GM10847 (cell line): ENCODE measurements around the gene DUOX2.

Source experiments
- POLR2A ChIP-seq: IDR thresholded peaks from 2 replicates; pipeline ENCODE4 v1.6.1; 2011; ENCODE audit not compliant: insufficient read length; ENCODE audit errors: extremely low read depth

Gene DUOX2

DNA sequence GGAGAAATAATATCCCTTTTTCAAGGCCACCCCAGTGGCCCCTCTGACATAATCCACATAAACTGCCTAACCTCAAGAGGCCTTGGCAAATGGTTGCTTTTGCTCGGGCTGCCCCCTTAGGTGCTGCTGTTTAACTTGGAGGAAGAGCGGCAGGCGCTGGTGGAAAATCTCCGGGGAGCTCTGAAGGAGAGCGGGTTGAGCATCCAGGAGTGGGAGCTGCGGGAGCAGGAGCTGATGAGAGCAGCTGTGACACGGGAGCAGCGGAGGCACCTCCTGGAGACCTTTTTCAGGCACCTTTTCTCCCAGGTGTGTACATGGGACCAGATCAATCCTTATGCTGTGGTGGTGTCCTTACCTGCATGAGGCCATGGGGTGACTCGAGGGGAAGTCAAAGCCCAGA lies 30.8 kb upstream of the DUOX2 start:
- no peak for TF ChIP-seq POLR2A

DNA sequence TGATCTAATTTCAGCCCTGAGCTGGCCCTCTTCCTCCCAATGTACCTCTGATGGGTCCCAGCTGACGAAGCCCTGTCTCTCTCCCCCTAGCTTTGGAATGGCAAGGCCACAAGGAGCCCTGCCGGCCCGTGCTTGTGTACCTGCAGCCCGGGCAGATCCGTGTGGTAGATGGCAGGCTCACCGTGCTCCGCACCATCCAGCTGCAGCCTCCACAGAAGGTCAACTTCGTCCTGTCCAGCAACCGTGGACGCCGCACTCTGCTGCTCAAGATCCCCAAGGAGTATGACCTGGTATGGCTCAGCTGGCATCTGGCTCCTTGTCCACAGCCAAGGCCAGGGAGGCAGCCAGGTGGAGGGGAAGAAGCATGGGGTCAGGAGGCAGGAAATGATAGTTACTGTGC lies 30.0 kb upstream of the DUOX2 start:
- no peak for TF ChIP-seq POLR2A

DNA sequence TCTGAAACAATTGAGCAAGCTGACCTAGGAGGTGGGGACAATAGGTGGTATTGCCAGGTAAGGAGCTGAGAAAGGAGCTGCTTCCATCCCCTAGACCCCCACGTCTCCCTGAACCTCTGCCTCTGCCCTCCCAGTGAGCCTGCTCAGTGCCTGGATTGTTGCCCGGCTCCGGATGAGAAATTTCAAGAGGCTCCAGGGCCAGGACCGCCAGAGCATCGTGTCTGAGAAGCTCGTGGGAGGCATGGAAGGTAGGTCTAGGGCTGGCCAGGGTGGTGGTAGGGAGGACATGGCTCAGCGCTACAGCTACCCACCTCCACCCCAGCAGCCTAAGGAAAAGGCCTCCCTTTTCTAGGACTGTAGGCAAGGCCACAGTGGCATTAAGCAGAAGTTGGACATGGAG lies 29.1 kb upstream of the DUOX2 start:
- TF ChIP-seq POLR2A, result no peak

DNA sequence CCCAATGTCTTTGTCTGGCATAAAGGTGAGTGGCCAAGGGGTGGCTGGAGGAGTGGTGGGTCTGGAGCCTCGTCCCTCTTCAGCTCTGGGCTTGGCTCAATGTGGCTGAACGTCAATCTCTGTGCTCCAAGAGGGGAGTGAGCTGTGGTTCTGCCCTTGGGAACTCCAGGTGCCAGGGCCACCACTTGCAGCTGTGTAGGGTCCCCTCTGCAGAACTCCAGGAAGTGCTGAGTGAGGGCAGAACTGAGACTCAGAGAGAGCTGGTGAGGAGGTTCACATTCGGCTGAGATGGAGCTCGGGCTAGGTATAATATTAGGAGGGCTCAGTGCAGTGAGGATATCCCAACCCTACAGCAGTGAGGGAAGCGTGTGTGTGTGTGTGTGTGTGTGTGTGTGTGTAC lies 27.4 kb upstream of the DUOX2 start:
- no peak for TF ChIP-seq POLR2A

DNA sequence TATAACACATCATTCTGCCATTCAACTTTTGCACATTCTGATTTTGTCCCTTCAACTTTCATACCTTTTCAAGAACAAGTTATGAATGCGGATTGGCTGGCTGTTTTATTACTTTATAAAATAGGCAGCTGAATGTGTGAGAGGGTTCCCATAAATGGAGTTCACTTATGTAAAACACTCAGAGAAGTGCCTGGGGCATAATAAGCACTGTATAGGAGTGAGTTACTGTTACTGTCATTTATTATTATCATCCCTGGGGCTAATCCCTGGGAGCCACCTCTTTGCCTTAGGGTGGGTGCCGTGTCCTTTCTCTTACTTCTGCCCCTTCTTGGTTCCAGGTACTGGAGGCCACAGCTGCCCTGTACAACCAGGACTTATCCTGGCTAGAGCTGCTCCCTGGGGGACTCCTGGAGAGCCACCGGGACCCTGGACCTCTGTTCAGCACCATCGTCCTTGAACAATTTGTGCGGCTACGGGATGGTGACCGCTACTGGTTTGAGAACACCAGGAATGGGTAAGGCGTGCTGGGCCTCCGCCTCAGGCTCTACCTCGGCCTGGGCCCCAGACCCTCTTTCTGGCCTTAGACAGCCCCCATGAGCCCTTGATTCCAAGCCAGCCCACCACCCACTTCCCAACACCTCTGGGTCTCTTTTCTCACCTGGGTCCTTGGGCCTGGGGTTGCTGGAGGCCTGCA lies 26.7 kb upstream of the DUOX2 start:
- TF ChIP-seq POLR2A, result no peak

DNA sequence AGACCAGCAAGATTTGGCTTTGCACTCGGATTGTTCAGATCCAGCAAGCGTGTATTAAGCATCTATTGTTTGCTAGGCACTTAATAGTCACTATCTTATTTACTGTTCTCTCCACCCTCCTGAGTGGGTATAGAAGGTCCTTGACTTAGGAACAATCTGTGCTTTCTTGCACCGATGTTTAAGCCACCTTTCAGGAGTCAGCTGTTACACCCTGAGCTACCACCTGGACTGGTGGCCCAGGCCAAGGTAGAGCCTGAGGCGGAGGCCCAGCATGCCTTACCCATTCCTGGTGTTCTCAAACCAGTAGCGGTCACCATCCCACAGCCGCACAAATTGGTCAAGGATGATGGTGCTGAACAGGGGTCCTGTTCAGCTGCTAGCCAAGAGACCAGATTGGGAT lies 25.8 kb upstream of the DUOX2 start:
- TF ChIP-seq POLR2A, result no peak

DNA sequence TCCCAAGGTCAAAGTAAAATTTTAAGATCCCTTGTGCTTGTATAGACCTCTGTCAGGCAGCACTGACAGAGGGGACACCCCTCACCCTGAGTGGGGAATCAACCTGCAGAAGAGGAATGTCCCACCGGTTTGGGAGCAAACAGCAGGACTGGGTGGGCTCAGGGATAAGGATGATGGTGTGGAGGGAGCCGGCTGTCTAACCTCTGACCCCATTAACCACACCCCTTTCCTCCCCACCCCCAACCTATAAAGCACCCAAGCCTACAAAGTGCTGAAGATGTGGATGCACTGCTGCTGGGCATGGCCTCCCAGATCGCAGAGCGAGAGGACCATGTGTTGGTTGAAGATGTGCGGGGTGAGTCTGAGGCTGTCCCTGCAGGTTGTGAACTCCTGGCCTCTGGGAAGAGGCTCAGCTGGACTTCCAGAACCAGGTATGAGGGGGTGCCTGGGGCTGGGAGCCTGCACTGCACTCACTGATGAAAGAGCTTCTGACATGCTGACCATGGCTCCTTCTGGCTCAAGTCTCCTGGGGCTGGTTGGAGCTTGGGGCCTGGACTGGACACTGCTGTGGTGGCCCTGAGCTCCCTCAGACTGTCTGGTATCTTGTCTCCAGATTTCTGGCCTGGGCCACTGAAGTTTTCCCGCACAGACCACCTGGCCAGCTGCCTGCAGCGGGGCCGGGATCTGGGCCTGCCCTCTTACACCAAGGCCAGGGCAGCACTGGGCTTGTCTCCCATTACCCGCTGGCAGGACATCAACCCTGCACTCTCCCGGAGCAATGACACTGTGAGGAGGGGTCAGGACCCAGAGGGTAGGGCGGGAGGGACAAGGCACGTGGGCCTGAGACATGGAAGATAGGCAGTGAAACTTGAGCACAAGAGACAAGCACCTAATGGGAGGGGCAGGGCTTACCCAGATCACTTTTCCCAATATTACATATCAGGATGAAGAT lies 25.1 kb upstream of the DUOX2 start:
- TF ChIP-seq POLR2A, result no peak

DNA sequence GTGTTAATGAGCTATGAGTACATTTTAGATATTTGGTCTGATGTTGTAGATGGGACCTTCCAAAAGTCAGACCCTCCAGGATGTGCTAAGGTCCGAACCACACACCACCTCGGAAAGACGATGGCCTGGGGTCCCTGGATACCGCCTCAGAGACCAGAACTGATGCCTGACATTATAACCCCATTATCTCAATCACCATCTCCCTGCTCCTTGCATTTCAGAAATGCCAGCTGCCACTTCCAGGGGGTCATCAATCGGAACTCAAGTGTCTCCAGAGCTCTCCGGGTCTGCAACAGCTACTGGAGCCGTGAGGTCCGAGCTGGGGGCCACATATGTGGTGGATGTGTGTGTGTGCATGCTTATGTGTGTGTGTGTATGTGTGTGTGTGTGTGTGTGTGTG lies 23.7 kb upstream of the DUOX2 start:
- no peak for TF ChIP-seq POLR2A

DNA sequence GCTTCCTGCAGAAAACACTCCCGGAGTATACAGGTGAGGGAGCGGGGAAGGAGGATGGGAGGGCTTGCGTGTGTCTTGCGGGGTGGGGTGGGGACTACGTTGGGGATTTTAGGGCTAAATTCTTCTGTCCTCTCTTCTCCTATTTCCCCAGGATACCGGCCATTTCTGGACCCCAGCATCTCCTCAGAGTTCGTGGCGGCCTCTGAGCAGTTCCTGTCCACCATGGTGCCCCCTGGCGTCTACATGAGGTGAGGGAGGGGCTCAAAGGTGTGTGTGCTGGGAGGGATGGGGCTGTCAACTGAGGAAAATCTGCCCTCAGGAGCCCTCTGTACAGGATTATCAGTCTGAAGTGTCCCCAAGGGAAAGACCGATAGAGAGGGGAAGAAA lies 22.4 kb upstream of the DUOX2 start:
- no peak for TF ChIP-seq POLR2A

DNA sequence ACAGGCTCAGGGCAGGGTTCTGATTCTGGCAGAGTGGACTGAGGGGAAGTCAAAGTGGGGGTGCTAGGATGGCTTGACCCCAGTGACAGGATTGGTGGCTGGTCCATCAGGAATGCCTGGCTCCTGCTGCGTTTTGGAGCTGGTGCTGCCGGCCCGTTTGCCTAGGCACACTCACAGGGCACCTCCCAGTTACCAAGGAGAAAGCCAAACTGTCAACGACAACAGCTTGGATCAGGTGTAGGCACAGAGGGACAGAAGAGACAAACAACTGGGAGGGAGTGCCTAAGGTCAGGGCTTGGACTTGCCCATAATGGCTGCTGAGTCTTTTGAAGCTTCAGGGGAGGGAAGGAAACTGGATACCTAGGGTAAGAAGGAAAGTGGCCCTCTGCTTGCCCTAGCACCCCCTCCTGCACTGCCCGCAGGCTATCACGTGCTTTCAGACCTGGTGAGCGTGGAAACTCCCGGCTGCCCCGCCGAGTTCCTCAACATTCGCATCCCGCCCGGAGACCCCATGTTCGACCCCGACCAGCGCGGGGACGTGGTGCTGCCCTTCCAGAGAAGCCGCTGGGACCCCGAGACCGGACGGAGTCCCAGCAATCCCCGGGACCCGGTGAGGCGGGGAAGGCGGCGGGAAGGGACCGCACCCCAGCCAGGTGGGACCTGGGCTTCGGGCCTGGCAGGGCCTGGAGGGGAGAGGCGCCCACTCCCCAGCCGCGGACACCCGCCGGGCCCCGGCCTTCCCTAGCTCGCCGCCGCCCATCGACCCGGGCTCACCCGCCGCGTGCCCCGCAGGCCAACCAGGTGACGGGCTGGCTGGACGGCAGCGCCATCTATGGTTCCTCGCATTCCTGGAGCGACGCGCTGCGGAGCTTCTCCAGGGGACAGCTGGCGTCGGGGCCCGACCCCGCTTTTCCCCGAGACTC lies 21.0 kb upstream of the DUOX2 start:
- TF ChIP-seq POLR2A, result no peak

DNA sequence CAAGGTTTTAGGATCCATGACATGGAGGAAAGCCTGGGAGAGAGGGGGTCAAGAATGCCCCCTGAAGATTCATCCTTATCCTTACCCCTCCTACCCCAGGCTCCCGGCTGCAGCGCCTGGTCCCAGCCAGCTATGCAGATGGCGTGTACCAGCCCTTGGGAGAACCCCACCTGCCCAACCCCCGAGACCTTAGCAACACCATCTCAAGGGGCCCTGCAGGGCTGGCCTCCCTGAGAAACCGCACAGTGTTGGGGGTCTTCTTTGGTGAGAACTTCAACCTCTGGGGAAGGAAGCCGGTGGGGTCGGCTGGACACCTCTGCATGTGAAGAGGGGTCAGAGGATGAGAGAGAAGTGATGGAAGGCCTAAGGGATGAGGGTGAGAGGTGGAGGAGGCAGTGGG lies 20.1 kb upstream of the DUOX2 start:
- TF ChIP-seq POLR2A, result no peak

DNA sequence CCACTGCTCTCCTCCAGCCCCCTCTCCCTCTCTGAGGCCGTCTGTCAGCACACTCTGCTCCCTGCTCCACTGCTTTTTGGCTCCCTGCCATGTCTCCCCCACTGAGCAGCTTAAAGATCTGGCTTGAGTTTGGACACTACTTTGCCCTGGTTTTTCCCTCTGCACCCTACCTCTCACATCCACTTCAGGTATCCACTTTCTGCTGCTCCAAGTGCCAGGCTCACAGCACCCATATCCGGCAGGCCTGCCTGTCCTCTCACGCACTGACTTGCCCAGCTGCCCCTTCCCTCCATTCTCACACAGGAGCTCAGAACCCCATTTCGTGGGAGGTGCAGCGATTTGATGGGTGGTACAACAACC lies 19.6 kb upstream of the DUOX2 start:
- no peak for TF ChIP-seq POLR2A

DNA sequence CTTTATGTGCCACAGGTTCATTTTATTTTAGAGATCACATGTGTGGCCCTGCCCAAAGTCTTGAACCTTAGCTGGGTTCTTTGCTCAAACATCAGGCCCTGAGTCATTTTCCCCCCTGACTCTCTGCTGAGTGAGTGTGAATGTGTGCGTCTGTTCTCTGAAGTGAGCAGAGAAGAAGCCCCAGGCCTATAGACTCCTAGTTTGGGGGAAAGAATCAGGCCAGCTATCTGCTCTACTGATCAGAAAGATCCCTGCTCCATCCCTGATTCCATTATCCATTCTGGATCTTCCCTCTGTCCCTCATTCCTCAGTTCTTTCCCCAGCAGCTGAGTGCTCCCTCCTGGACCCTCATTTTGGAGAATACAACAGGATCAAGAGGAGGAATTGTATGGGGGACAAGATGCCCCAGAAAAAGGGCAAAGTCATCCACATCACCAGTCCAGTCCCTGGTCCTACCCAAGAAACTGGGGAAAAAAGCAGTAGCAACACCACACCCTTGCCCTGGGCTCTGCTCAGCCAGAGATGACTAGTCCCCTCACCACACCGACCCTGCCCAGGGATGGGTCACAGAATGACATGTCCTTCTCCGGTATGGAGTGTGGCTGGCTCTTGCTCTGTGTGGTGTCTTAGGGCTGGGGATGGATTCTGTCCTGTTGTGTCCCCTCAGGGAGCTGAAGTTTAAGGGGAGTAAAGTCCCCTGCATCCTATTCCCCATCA lies 19.0 kb upstream of the DUOX2 start:
- no peak for TF ChIP-seq POLR2A

DNA sequence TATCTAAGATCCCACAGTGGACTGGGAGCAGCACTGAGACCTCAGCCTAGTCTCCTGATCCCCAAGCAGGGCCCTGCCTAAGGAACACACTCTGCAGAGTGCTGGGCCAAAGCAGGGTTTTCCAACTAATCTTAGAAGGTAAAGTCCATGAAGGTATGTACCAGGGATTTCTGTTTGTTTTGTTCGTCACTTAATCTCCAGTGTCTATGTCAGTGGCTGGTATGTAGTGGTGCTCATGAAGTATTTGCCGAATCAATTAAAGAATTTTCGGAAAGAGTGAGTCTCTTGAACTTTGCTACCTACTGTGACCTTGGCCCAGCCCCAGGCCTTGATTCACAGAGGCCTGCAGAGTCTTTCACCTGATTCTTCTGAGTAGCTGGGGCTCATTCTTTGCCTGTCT lies 17.5 kb upstream of the DUOX2 start:
- no peak for TF ChIP-seq POLR2A
